ENCODE measurements around the gene LAG3.

The LAG3 gene

GRCh38 chr12:6782119-6782518, 9.8 kb downstream of the LAG3 start:
- no peak for TF ChIP-seq CTCF (IDR thresholded peaks at IDR 0.05; ENCODE audit: extremely low read depth, insufficient read depth, missing control alignments)
- in situ Hi-C loops (cut with MboI; ENCODE audit: low pct_unique_long_range_greater_than_20kb, low sequenced_read_pairs, unreplicated experiment) = no loop called here
- DNase-seq (ENCODE audit: low spot score) = no peak

- no peak for DNase-seq (ENCODE audit: low spot score)
- no peak for TF ChIP-seq CTCF (IDR thresholded peaks at IDR 0.05; ENCODE audit: extremely low read depth, insufficient read depth, missing control alignments)
- in situ Hi-C loops (cut with MboI; ENCODE audit: low pct_unique_long_range_greater_than_20kb, low sequenced_read_pairs, unreplicated experiment) = no loop called here
Observed at GRCh38 chr12:6782850-6783566, 10.7 kb downstream of the LAG3 start.

GRCh38 chr12:6783828-6784227, 11.5 kb downstream of the LAG3 start:
- TF ChIP-seq CTCF (IDR thresholded peaks at IDR 0.05; ENCODE audit: extremely low read depth, insufficient read depth, missing control alignments) = no peak
- no peak for DNase-seq (ENCODE audit: low spot score)
- in situ Hi-C loops (cut with MboI; ENCODE audit: low pct_unique_long_range_greater_than_20kb, low sequenced_read_pairs, unreplicated experiment) = no loop called here

- DNase-seq (ENCODE audit: low spot score) = no peak
- in situ Hi-C loops (cut with MboI; ENCODE audit: low pct_unique_long_range_greater_than_20kb, low sequenced_read_pairs, unreplicated experiment) = no loop called here
- no peak for TF ChIP-seq CTCF (IDR thresholded peaks at IDR 0.05; ENCODE audit: extremely low read depth, insufficient read depth, missing control alignments)
Observed at GRCh38 chr12:6784296-6784695, 12.0 kb downstream of the LAG3 start.

GRCh38 chr12:6784761-6785160, 12.4 kb downstream of the LAG3 start:
- no peak for TF ChIP-seq CTCF (IDR thresholded peaks at IDR 0.05; ENCODE audit: extremely low read depth, insufficient read depth, missing control alignments)
- in situ Hi-C loops (cut with MboI; ENCODE audit: low pct_unique_long_range_greater_than_20kb, low sequenced_read_pairs, unreplicated experiment) = no loop called here

GRCh38 chr12:6786416-6787094, 14.2 kb downstream of the LAG3 start:
- DNase-seq (ENCODE audit: low spot score) = no peak
- TF ChIP-seq CTCF (IDR thresholded peaks at IDR 0.05; ENCODE audit: extremely low read depth, insufficient read depth, missing control alignments) = no peak
- in situ Hi-C loops (cut with MboI; ENCODE audit: low pct_unique_long_range_greater_than_20kb, low sequenced_read_pairs, unreplicated experiment) = no loop called here

More at GRCh38 chr12:6784761-6785160, 12.4 kb downstream of the LAG3 start:
- no peak for DNase-seq (ENCODE audit: low spot score)

Data from GM13977 (cell line).